Loucy (cell line): ENCODE data around the gene QPRT.

Experiments
- H2AFZ ChIP-seq: fragments of 200-600 bp; sonication (generic); 2 replicates; pipeline ENCODE4 v1.6.0; 2016; ENCODE audit warnings: antibody characterized with exemption, mild to moderate bottlenecking, low read length, moderate library complexity
- H3F3A ChIP-seq: fragments of 200-600 bp; 2 replicates; pipeline ENCODE4 v1.6.0; 2016; ENCODE audit warnings: antibody characterized with exemption, low read depth, mild to moderate bottlenecking
- H3K27me3 ChIP-seq: fragments of 200-600 bp; sonication (generic); 2 replicates; pipeline ENCODE4 v1.6.1; 2014; ENCODE audit warnings: low read length, mild to moderate bottlenecking; ENCODE audit not compliant: insufficient read depth, poor library complexity, severe bottlenecking
- H3K36me3 ChIP-seq: fragments of 200-600 bp; sonication (generic); 2 replicates; pipeline ENCODE4 v1.6.1; 2016; ENCODE audit warnings: low read length; ENCODE audit not compliant: insufficient read depth
- H3K4me1 ChIP-seq: fragments of 200-600 bp; sonication (generic); 2 replicates; pipeline ENCODE4 v1.5.1; 2014; ENCODE audit warnings: low read length, mild to moderate bottlenecking; ENCODE audit not compliant: insufficient read depth, poor library complexity, severe bottlenecking
- H3K4me2 ChIP-seq: fragments of 200-600 bp; sonication (generic); 2 replicates; pipeline ENCODE4 v1.6.0; 2014; ENCODE audit warnings: antibody characterized with exemption, low read length, low read depth, mild to moderate bottlenecking; ENCODE audit not compliant: poor library complexity, severe bottlenecking
- H3K4me3 ChIP-seq: fragments of 200-600 bp; sonication (generic); 2 replicates; pipeline ENCODE4 v1.5.1; 2014; ENCODE audit warnings: low read length, mild to moderate bottlenecking, mixed read lengths; ENCODE audit not compliant: poor library complexity, severe bottlenecking
- H3K79me2 ChIP-seq: fragments of 200-600 bp; sonication (generic); 2 replicates; pipeline ENCODE4 v1.6.1; 2014; ENCODE audit warnings: low read length; ENCODE audit not compliant: insufficient read depth
- H3K9ac ChIP-seq: fragments of 200-600 bp; sonication (generic); 2 replicates; pipeline ENCODE4 v1.6.0; 2014; ENCODE audit warnings: mild to moderate bottlenecking, low read depth, low read length, moderate library complexity; ENCODE audit not compliant: poor library complexity, severe bottlenecking
- H3K9me2 ChIP-seq: fragments of 200-600 bp; sonication (generic); replicated peaks from 2 replicates; pipeline ENCODE4 v1.6.1; 2016; ENCODE audit warnings: low read depth, low read length, mixed read lengths
- H3K9me3 ChIP-seq: fragments of 200-600 bp; sonication (generic); 2 replicates; pipeline ENCODE4 v1.6.1; 2014; ENCODE audit warnings: mild to moderate bottlenecking, antibody characterized with exemption, low read length, low read depth; ENCODE audit not compliant: insufficient read depth
- H4K20me1 ChIP-seq: fragments of 200-600 bp; sonication (generic); 2 replicates; pipeline ENCODE4 v1.6.0; 2014; ENCODE audit warnings: antibody characterized with exemption, low read length, mild to moderate bottlenecking; ENCODE audit not compliant: insufficient read depth, poor library complexity, severe bottlenecking
- CTCF ChIP-seq: fragments of 200-600 bp; sonication (generic); conservative IDR thresholded peaks from 2 replicates; pipeline ENCODE4 v1.5.1; 2014; ENCODE audit warnings: mild to moderate bottlenecking, antibody characterized with exemption, low read length
- EZH2phosphoT487 ChIP-seq: fragments of 200-600 bp; IDR thresholded peaks from 2 replicates; pipeline ENCODE4 v1.6.1; 2018; ENCODE audit warnings: antibody characterized with exemption, mild to moderate bottlenecking, moderate library complexity, borderline replicate concordance

Gene QPRT

DNA sequence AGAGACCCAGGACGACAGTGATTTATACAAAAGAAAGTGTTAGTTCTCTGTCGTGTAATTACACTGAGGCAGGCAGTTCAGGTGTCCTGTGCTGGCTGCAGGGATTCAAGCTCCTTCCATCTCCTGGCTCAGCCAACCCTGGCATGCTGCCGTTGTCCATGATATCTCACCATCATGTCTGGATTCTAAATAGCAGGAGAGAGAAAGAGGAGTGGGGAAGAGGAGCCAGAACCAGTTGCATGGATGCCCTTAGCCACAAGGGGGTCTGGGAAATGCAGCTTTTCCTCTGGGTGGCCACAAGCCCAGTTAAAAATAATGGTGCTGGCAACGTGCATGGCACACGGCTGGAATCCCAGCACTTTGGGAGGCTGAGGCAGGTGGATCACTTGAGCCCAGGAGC, 57.1 kb downstream of the QPRT start:
- Histone ChIP-seq H3K9me2 (no peaks in the 10 kb centered on the region), H4K20me1 (no peaks in the 10 kb centered on the region), H2AFZ (no peak overlapping the region), H3F3A (no peaks in the 10 kb centered on the region; the same call in 1 of the 2 replicates), H3K27me3 (no peaks in the 10 kb centered on the region), H3K9ac (no peak overlapping the region), H3K4me3 (no peak overlapping the region), H3K36me3 (no peaks in the 10 kb centered on the region), H3K4me2 (no peak overlapping the region), H3K79me2 (no peaks in the 10 kb centered on the region), H3K9me3 (no peaks in the 10 kb centered on the region), H3K4me1 (peaks cover 23% of the 10 kb centered on the region)
- TF ChIP-seq CTCF (peak; percentile 46), EZH2phosphoT487 (no peak)

DNA sequence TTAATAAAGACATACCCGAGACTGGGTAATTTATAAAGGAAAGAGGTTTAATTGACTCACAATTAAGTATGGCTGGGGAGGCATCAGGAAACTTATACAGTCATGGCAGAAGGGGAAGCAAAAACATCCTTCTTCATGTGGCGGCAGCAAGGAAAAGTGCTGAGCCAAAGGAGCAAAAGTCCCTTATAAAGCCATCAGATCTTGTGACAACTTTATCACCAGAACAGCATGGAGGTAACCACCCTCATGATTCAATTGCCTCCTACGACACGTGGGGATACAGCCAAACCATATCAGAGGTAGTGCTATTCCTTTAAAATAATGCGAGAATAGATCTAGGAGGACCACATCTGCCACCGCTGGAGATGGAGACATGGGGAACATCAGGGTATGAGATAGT, 57.8 kb downstream of the QPRT start:
- Histone ChIP-seq H3K4me1 (peaks cover 28% of the 10 kb centered on the region), H3K79me2 (no peaks in the 10 kb centered on the region), H3F3A (no peaks in the 10 kb centered on the region; the same call in 1 of the 2 replicates), H3K9ac (no peak overlapping the region), H3K4me3 (no peak overlapping the region), H2AFZ (no peak overlapping the region), H3K27me3 (no peaks in the 10 kb centered on the region), H3K9me3 (no peaks in the 10 kb centered on the region), H4K20me1 (no peaks in the 10 kb centered on the region), H3K4me2 (no peak overlapping the region), H3K9me2 (no peaks in the 10 kb centered on the region), H3K36me3 (no peaks in the 10 kb centered on the region)
- TF ChIP-seq CTCF (no peak), EZH2phosphoT487 (no peak)

DNA sequence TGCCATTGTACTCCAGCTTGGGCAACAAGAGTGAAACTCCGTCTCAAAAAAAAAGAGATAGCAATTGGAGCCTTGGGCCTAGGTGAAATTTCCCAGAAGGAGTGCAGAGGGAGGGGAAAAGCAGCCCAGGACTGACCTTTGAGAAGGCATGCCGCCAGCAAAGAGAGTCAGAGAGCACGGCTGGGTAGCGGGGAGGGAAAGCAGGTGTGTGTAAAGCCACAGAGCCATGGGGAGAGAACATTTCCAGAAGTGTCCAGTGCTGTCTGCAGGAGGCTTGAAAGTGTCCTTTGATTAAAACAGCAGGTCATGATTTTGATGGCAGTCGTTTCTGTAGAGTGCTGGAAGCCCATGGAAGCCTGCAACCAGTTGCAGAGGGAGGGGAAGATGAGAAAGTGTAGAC, 58.7 kb downstream of the QPRT start:
- Histone ChIP-seq H3K4me2 (peak overlapping the region; percentile 42), H3K79me2 (peaks cover 4% of the 10 kb centered on the region; the same call in 1 of the 2 replicates), H3F3A (no peaks in the 10 kb centered on the region; the same call in 1 of the 2 replicates), H3K9ac (peak overlapping the region; percentile 2), H3K4me3 (no peak overlapping the region), H3K9me2 (no peaks in the 10 kb centered on the region), H3K36me3 (no peaks in the 10 kb centered on the region), H4K20me1 (no peaks in the 10 kb centered on the region), H3K27me3 (no peaks in the 10 kb centered on the region), H2AFZ (no peak overlapping the region), H3K9me3 (no peaks in the 10 kb centered on the region), H3K4me1 (peaks cover 28% of the 10 kb centered on the region)
- TF ChIP-seq EZH2phosphoT487: no peak
- TF ChIP-seq CTCF: no peak
